Type B pancreatic cell (in vitro differentiated cells): ENCODE data around the gene HNRNPC. TPM values are rescaled to one million over a fixed set of nuclear protein-coding genes. Genes with fewer than 3 reads are reported as not detected.
A peak's percentile ranks its signal among the peaks of the same experiment; 100 is the strongest.
"Not testable (repeated sequence)": the region's sequence is repeated elsewhere in the genome, so short reads cannot be mapped to it uniquely, and the experiment has no call there.

Experiments used
- DNase-seq: peaks from one replicate; pipeline ENCODE4 v3.0.0; 2021; ENCODE audit warnings: mixed read lengths; ENCODE audit not compliant: unreplicated experiment; ENCODE audit errors: extremely low spot score
- H3K27ac Mint-ChIP-seq: 2 replicates; pipeline ENCODE4 v1.8.0; 2021; ENCODE audit warnings: mild to moderate bottlenecking, mixed read lengths
- H3K27me3 Mint-ChIP-seq: 2 replicates; pipeline ENCODE4 v1.8.0; 2021; ENCODE audit warnings: mixed read lengths
- H3K36me3 Mint-ChIP-seq: 2 replicates; pipeline ENCODE4 v1.8.0; 2021; ENCODE audit warnings: mixed read lengths
- H3K4me1 Mint-ChIP-seq: one replicate; pipeline ENCODE4 v1.8.0; 2021; ENCODE audit warnings: mixed read lengths; ENCODE audit not compliant: unreplicated experiment
- H3K4me3 Mint-ChIP-seq: 2 replicates; pipeline ENCODE4 v1.8.0; 2021; ENCODE audit warnings: mild to moderate bottlenecking, mixed read lengths
- H3K9me3 Mint-ChIP-seq: 2 replicates; pipeline ENCODE4 v1.8.0; 2021; ENCODE audit warnings: mixed read lengths
- CTCF ChIP-seq: fragments of 200-600 bp; sonication (generic); conservative IDR thresholded peaks from 2 replicates; pipeline ENCODE4 v1.5.0; 2021; ENCODE audit warnings: antibody characterized with exemption, mild to moderate bottlenecking
- total RNA-seq: library from RNA; stranded (reverse); gene quantifications from 2 replicates; pipeline ENCODE4 v1.2.1, GENCODE V29; 2021; ENCODE audit warnings: low replicate concordance

The HNRNPC gene
- total RNA-seq, 1 donor from 2014 or later: 692 TPM

- no peaks in the 10 kb centered on the region for H3K9me3 Mint-ChIP-seq
- TF ChIP-seq CTCF: no peak
- H3K4me3 Mint-ChIP-seq: no peak within 1 kb of the TSS
- DNase-seq: no peak
- no peaks in the 10 kb centered on the region for H3K27me3 Mint-ChIP-seq
- no peaks in the 10 kb centered on the region for H3K4me1 Mint-ChIP-seq
- H3K27ac Mint-ChIP-seq: no peak within 1 kb of the TSS
- H3K36me3 Mint-ChIP-seq: no peaks in the 10 kb centered on the region
Measured at GRCh38 chr14:21279783-21280182, 10.5 kb upstream of the HNRNPC start, which contains the start of gene RPGRIP1. Gene RPGRIP1 (plus strand): TSS chr14:21280083. CDS start chr14:21287977, 7,894 bp downstream.

GRCh38 chr14:21278632-21279031 lies 9.4 kb upstream of the HNRNPC start:
- no peak overlapping the region for H3K4me3 Mint-ChIP-seq
- H3K4me1 Mint-ChIP-seq: no peaks in the 10 kb centered on the region
- H3K9me3 Mint-ChIP-seq: no peaks in the 10 kb centered on the region
- H3K36me3 Mint-ChIP-seq: no peaks in the 10 kb centered on the region
- TF ChIP-seq CTCF: no peak
- no peak overlapping the region for H3K27ac Mint-ChIP-seq
- H3K27me3 Mint-ChIP-seq: no peaks in the 10 kb centered on the region
- no peak for DNase-seq

DNA sequence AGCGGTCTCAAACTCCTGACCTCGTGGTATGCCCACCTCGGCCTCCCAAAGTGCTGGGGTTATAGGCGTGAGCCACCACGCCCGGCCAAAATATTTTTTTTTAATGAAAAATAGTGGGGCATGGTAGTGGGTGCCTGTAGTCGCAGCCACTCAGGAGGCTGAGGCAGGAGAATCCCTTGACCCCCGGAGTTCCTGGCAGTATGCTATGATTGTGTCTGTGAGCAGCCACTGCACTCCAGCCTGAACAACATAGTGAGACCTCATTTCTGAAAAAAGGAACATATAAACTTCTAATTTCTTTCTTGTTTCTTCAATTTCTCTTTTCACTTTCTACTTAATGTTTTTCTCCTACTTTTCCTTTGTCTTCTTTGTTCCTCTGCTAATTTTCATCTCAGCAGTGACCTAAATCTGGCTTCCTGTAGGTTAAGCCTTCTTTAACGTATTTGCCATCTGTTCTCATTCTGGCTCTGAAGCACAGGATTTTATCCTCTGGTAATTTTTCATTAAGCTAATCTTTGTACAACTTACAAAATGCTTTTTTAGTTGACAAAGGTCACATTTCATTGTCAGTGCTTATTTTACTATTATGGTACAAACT lies 6.1 kb upstream of the HNRNPC start:
- no peaks in the 10 kb centered on the region for H3K27me3 Mint-ChIP-seq
- no peaks in the 10 kb centered on the region for H3K4me1 Mint-ChIP-seq
- no peak for TF ChIP-seq CTCF
- H3K27ac Mint-ChIP-seq: no peak overlapping the region
- DNase-seq: no peak
- H3K4me3 Mint-ChIP-seq: no peak overlapping the region
- no peaks in the 10 kb centered on the region for H3K9me3 Mint-ChIP-seq
- H3K36me3 Mint-ChIP-seq: no peaks in the 10 kb centered on the region

- not testable (repeated sequence) for H3K27ac Mint-ChIP-seq, H3K4me3 Mint-ChIP-seq, H3K4me1 Mint-ChIP-seq, DNase-seq, H3K27me3 Mint-ChIP-seq, H3K9me3 Mint-ChIP-seq
- H3K36me3 Mint-ChIP-seq: peaks cover 17% of the 10 kb centered on the region
Measured at GRCh38 chr14:21272661-21273060, 3.4 kb upstream of the HNRNPC start.

- Mint-ChIP-seq H3K27ac (peak overlapping the region; percentile 99), H3K9me3 (no peaks in the 10 kb centered on the region), H3K36me3 (peaks cover 46% of the 10 kb centered on the region), H3K27me3 (peaks cover 7% of the 10 kb centered on the region), H3K4me3 (peak overlapping the region; percentile 100), H3K4me1 (peaks cover 26% of the 10 kb centered on the region)
- TF ChIP-seq CTCF: no peak
- no peak for DNase-seq
Measured at GRCh38 chr14:21268617-21269251, 508 bp downstream of the HNRNPC start.

DNA sequence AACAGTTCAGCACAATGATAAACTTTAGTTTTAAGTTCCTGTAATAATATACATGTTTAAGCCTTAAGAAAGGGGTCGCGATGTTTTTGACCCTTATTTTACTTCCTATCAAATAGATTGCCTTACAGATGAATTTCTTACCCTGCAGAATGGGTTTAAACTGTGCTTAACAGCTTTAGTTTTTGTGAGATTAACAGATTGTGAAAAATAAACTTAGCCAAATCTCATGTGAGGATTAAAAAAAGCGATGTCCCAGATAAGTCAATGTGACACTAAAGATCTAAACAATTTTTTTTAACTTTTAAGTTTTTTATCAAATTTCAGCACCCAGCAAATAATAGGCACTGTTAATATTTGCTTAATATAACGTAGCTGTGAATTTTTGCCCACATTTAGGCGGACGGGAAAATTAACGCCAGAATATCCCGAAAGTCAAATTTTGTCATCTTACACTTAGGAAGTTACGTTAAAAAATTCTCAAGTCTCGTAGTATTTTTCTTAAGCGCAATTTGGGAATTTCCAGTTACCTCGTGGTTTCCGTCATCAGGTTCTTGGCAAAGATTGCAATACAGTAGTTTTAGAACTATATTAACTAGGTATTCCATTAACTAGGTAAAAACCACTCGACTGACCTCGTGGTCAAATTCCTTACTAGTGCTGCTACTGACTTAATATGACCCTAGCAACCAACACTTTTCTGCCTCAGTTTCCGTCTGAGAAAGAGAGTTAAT lies 1.2 kb downstream of the HNRNPC start:
- peaks cover 51% of the 10 kb centered on the region for H3K36me3 Mint-ChIP-seq
- peaks cover 33% of the 10 kb centered on the region for H3K4me1 Mint-ChIP-seq
- DNase-seq: no peak
- H3K27ac Mint-ChIP-seq: peak overlapping the region; percentile 99
- H3K27me3 Mint-ChIP-seq: peaks cover 7% of the 10 kb centered on the region
- TF ChIP-seq CTCF: no peak
- peak overlapping the region; percentile 100 for H3K4me3 Mint-ChIP-seq
- H3K9me3 Mint-ChIP-seq: no peaks in the 10 kb centered on the region
